Measurements from ENCODE around the gene WASF2. TPM values are rescaled to one million over a fixed set of nuclear protein-coding genes. Genes with fewer than 3 reads are reported as not detected.

Gene WASF2
- total RNA-seq, 1 experiment from 2014 or later = 65.9 TPM

DNA sequence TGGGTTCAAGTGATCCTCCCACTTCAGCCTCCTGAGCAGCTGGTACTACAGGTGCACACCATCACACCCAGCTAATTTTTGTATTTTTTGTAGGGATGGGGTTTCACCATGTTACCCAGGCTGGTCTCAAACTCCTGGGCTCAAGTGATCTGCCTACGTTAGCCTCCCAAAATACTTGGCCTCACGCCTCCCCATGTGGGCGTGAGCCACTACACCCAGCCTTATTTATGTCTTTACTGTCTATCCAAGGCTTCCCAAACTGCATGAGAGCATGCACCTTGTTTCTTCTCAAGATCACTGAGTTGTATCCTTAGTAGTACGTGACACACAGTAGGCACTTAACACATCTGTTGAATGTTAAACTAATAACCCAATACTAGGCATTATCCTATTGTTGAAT lies 14.2 kb downstream of the WASF2 start:
- Histone ChIP-seq H3K18ac (ENCODE audit: insufficient read length, low read depth, low read length) (no peak overlapping the region), H3K14ac (ENCODE audit: insufficient read depth, low read length) (no peak overlapping the region), H3K9me3 (ENCODE audit: control insufficient read depth, low read depth, low read length) (no peaks in the 10 kb centered on the region), H4K91ac (ENCODE audit: insufficient read length, low read depth, low read length) (no peak overlapping the region), H2AK5ac (ENCODE audit: insufficient read length, low read length) (no peak overlapping the region), H3K23ac (ENCODE audit: insufficient read length, low read depth, low read length) (no peak overlapping the region), H3K56ac (ENCODE audit: insufficient read length, low read depth, low read length) (no peak overlapping the region), H3K27me3 (ENCODE audit: insufficient read depth, low read length) (no peaks in the 10 kb centered on the region), H3K4me1 (ENCODE audit: insufficient read depth, low read length) (peaks cover 3% of the 10 kb centered on the region; the same call in 1 of the 2 replicates), H2BK20ac (ENCODE audit: low read depth, low read length, poor library complexity, severe bottlenecking) (no peak overlapping the region), H3K27ac (ENCODE audit: insufficient read length, low read depth, low read length) (no peak overlapping the region), H2BK15ac (ENCODE audit: low read depth, low read length) (no peak overlapping the region), H3K23me2 (ENCODE audit: insufficient read length, low read depth, low read length, poor library complexity, severe bottlenecking) (no peaks in the 10 kb centered on the region), H2BK120ac (ENCODE audit: low read depth, low read length, poor library complexity, severe bottlenecking) (no peak overlapping the region), H3K9ac (ENCODE audit: extremely low read depth, insufficient read length, low read length) (no peak overlapping the region), H2AFZ (ENCODE audit: low read length) (no peak overlapping the region), H4K8ac (replicated peaks; ENCODE audit: insufficient read length, low read depth, low read length) (no peak overlapping the region), H4K20me1 (ENCODE audit: control insufficient read depth, insufficient read depth, insufficient read length) (no peaks in the 10 kb centered on the region), H2BK12ac (ENCODE audit: insufficient read length, low read depth, low read length) (no peak overlapping the region), H3K4ac (ENCODE audit: low read depth, low read length) (no peak overlapping the region), H3K4me2 (ENCODE audit: insufficient read depth, insufficient read length, low read length) (no peak overlapping the region), H2BK5ac (ENCODE audit: insufficient read length, low read length) (no peak overlapping the region), H3T11ph (ENCODE audit: low read length) (no peak overlapping the region), H3K79me2 (ENCODE audit: insufficient read depth, low read length) (peaks cover 11% of the 10 kb centered on the region; the same call in 1 of the 2 replicates), H4K5ac (ENCODE audit: insufficient read length, low read depth, low read length) (no peak overlapping the region), H3K79me1 (ENCODE audit: insufficient read depth, low read depth, low read length, poor library complexity, severe bottlenecking) (peaks cover 12% of the 10 kb centered on the region)
- no peak overlapping the region for H3K4me3 Mint-ChIP-seq
- peaks cover 0 to 6% (median 5%) of the 10 kb centered on the region in 3 experiments; a peak in 3 of 7 replicates for H3K36me3 Mint-ChIP-seq (ENCODE audit: insufficient read depth in 1 of 3, low read depth in 3 of 3)
- TF ChIP-seq, protein P1, sequence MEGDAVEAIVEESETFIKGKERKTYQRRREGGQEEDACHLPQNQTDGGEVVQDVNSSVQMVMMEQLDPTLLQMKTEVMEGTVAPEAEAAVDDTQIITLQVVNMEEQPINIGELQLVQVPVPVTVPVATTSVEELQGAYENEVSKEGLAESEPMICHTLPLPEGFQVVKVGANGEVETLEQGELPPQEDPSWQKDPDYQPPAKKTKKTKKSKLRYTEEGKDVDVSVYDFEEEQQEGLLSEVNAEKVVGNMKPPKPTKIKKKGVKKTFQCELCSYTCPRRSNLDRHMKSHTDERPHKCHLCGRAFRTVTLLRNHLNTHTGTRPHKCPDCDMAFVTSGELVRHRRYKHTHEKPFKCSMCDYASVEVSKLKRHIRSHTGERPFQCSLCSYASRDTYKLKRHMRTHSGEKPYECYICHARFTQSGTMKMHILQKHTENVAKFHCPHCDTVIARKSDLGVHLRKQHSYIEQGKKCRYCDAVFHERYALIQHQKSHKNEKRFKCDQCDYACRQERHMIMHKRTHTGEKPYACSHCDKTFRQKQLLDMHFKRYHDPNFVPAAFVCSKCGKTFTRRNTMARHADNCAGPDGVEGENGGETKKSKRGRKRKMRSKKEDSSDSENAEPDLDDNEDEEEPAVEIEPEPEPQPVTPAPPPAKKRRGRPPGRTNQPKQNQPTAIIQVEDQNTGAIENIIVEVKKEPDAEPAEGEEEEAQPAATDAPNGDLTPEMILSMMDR (conservative IDR thresholded peaks at IDR 0.05) = no peak
- no peaks in the 10 kb centered on the region for H3K27me3 Mint-ChIP-seq (ENCODE audit: low read depth)
- no peaks in the 10 kb centered on the region for H3K9me3 Mint-ChIP-seq
- peaks cover 23 to 25% of the 10 kb centered on the region in 2 experiments for H3K4me1 Mint-ChIP-seq
- no peak for DNase-seq
- WGBS (ENCODE audit: extremely low coverage, insufficient read length, low lambda C conversion rate) = no CpG with 5 or more reads among the region's 4 CpGs
- no peak overlapping the region; a peak in 2 of 7 replicates for H3K27ac Mint-ChIP-seq
